Measurements from ENCODE around the gene OR2T34. TPM values are rescaled to one million over a fixed set of nuclear protein-coding genes. Genes with fewer than 3 reads are reported as not detected.

Gene OR2T34
- total and polyA plus RNA-seq, 2 of the 4 experiments (the other 2 are of a cell fraction) = not detected

DNA sequence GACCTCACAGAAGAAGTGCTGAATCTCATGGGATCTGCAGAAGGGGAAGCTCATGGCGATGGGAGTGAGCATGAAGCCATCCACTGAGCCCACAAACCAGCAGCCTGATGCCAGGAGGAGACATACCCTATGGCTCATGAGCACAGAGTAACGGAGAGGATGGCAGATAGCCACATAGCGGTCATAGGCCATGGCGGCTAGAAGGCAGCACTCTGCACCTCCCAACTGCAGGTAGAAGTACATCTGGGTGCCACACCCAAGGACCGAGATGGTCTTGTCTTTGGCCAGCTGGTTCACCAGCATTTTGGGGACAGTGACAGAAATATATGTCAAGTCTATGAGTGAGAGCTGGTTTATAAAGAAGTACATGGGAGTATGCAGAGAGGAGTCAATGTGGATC lies 18.7 kb upstream of the OR2T34 start:
- Histone ChIP-seq H3K56ac (ENCODE audit: extremely low read depth, insufficient read depth, low read length) (no peak overlapping the region), H3K36me3 (ENCODE audit: control insufficient read depth, insufficient read depth, low read length) (no peaks in the 10 kb centered on the region), H4K20me1 (ENCODE audit: insufficient read depth, low read length) (no peaks in the 10 kb centered on the region), H3K9me1 (ENCODE audit: insufficient read depth, low read length) (no peaks in the 10 kb centered on the region), H3K9ac (ENCODE audit: low read depth, low read length) (no peak overlapping the region), H3K23ac (ENCODE audit: low read depth, low read length) (no peak overlapping the region), H4K5ac (ENCODE audit: low read depth, low read length) (no peak overlapping the region), H2BK5ac (ENCODE audit: low read depth, low read length, poor library complexity, severe bottlenecking) (no peak overlapping the region), H3K27ac (ENCODE audit: insufficient read depth, low read length) (no peak overlapping the region), H3K4ac (ENCODE audit: low read depth, low read length) (no peak overlapping the region), H2AFZ (replicated peaks; ENCODE audit: low read length, poor library complexity) (no peak overlapping the region), H3K79me1 (ENCODE audit: low read depth in 1 of 2, low read length in 2 of 2) (no peaks in the 10 kb centered on the region), H3K4me2 (ENCODE audit: low read depth, low read length) (no peak overlapping the region), H3K9me3 (ENCODE audit: control insufficient read depth, insufficient read depth, low read length) (peaks cover 3% of the 10 kb centered on the region; the same call in 1 of the 2 replicates), H3K27me3 (ENCODE audit: control insufficient read depth, insufficient read depth, low read length) (no peaks in the 10 kb centered on the region), H2BK120ac (ENCODE audit: low read depth, low read length) (no peak overlapping the region), H2BK15ac (ENCODE audit: low read depth, low read length) (no peak overlapping the region), H3K18ac (ENCODE audit: low read depth, low read length) (no peak overlapping the region), H3K4me1 (ENCODE audit: control insufficient read depth, insufficient read depth, low read length) (no peaks in the 10 kb centered on the region), H2BK20ac (ENCODE audit: low read depth, low read length) (no peak overlapping the region), H2AK5ac (ENCODE audit: low read depth, low read length) (no peak overlapping the region), H3K14ac (replicated peaks; ENCODE audit: low read depth, low read length) (no peak overlapping the region), H4K8ac (ENCODE audit: low read depth in 2 of 2, low read length in 2 of 2) (no peak overlapping the region), H3K4me3 (ENCODE audit: insufficient read depth, low read depth, low read length) (no peak overlapping the region), H4K91ac (ENCODE audit: insufficient read depth, low read depth, low read length) (no peak overlapping the region), H2AK9ac (replicated peaks; ENCODE audit: low read depth, low read length, poor library complexity) (no peak overlapping the region)
- DNase-seq (no peak), ATAC-seq (ENCODE audit: low read depth) (no peak)
- BruUV-seq (replicated peaks) = no TSS peak
- in situ Hi-C loops (cut with MboI; ENCODE audit: low sequenced_read_pairs) (no loop called here), dilution Hi-C loops (cut with HindIII; ENCODE audit: low sequenced_read_pairs, unreplicated experiment) (no loop called here), intact Hi-C loops (cut with micrococcal nuclease) (no loop called here)
- WGBS, 2 experiments (ENCODE audit: extremely low coverage in 2 of 2, insufficient read length in 1 of 2) = no CpG with 5 or more reads among the region's 5 CpGs
- ChIA-PET CTCF (no interaction called here), POLR2A (ENCODE audit: unreplicated experiment) (no interaction called here)
- TF ChIP-seq CEBPB (IDR thresholded peaks at IDR 0.05; ENCODE audit: low read depth, low read length) = no peak
